GM12878 (cell line): Measurements from ENCODE around the gene PLA2G4E. TPM values are rescaled to one million over a fixed set of nuclear protein-coding genes. Genes with fewer than 3 reads are reported as not detected.

ENCODE experiments used
- CBX3 ChIP-seq: fragments of 200-600 bp; sonication (generic); IDR thresholded peaks from 2 replicates; pipeline ENCODE4 v1.6.1; 2016; ENCODE audit warnings: low read depth, borderline replicate concordance
- CUX1 ChIP-seq: IDR thresholded peaks from 2 replicates; pipeline ENCODE4 v1.6.1; 2012; ENCODE audit warnings: improper control_type of control experiment, low read depth, low read length; ENCODE audit not compliant: insufficient replicate concordance
- E2F8 ChIP-seq: fragments of 450-650 bp; IDR thresholded peaks from 2 replicates; pipeline ENCODE4 v1.6.1; 2018; ENCODE audit warnings: mild to moderate bottlenecking, low read depth, moderate library complexity; ENCODE audit not compliant: partially characterized antibody
- EED ChIP-seq: sonication (generic); IDR thresholded peaks from 2 replicates; pipeline ENCODE4 v1.6.1; 2016; ENCODE audit warnings: antibody characterized with exemption, low read depth
- EGR1 ChIP-seq, 2 experiments: IDR thresholded peaks; 1 replicate in 1 of 2; 2 replicates in 1 of 2; pipeline ENCODE4 v1.6.1; 2011 to 2012; ENCODE audit warnings: low read depth in 2 of 2, low read length in 2 of 2, borderline replicate concordance in 1 of 2, mild to moderate bottlenecking in 1 of 2, moderate library complexity in 1 of 2
- IKZF1 ChIP-seq: fragments of 450-650 bp; conservative IDR thresholded peaks from 2 replicates; pipeline ENCODE4 v1.6.1; 2017; ENCODE audit warnings: antibody characterized with exemption, mild to moderate bottlenecking
- IRF4 ChIP-seq: IDR thresholded peaks from 2 replicates; pipeline ENCODE4 v1.6.1; 2011; ENCODE audit warnings: low read depth, low read length
- KLF5 ChIP-seq: fragments of 450-650 bp; IDR thresholded peaks from 2 replicates; pipeline ENCODE4 v1.6.1; 2014; ENCODE audit warnings: mild to moderate bottlenecking; ENCODE audit not compliant: partially characterized antibody
- MTA3 ChIP-seq: IDR thresholded peaks from 2 replicates; pipeline ENCODE4 v1.6.1; 2012; ENCODE audit warnings: low read length, inconsistent platforms, borderline replicate concordance
- NR2C1 ChIP-seq: fragments of 450-650 bp; IDR thresholded peaks from 2 replicates; pipeline ENCODE4 v1.6.1; 2017; ENCODE audit warnings: antibody characterized with exemption, mild to moderate bottlenecking, moderate library complexity
- NRF1 ChIP-seq: conservative IDR thresholded peaks from 2 replicates; pipeline ENCODE4 v1.6.1; 2011; ENCODE audit warnings: mild to moderate bottlenecking, low read depth, low read length, improper control_type of control experiment
- POLR2A ChIP-seq: IDR thresholded peaks from 2 replicates; pipeline ENCODE4 v1.6.1; 2011; ENCODE audit warnings: low read depth, mild to moderate bottlenecking, low read length
- RB1 ChIP-seq: fragments of 450-650 bp; formaldehyde crosslinking; IDR thresholded peaks from 2 replicates; pipeline ENCODE4 v1.6.1; 2017; ENCODE audit warnings: mild to moderate bottlenecking, borderline replicate concordance
- RCOR1 ChIP-seq: conservative IDR thresholded peaks from 2 replicates; pipeline ENCODE4 v1.6.1; 2012; ENCODE audit warnings: low read depth, low read length, improper control_type of control experiment
- RELB ChIP-seq: fragments of 450-650 bp; IDR thresholded peaks from 2 replicates; pipeline ENCODE4 v1.6.1; 2017; ENCODE audit warnings: low read depth, mild to moderate bottlenecking, moderate library complexity
- RUNX3 ChIP-seq: IDR thresholded peaks from 2 replicates; pipeline ENCODE4 v1.6.1; 2012; ENCODE audit warnings: low read length, inconsistent platforms
- SMARCA5 ChIP-seq: fragments of 450-650 bp; IDR thresholded peaks from 2 replicates; pipeline ENCODE4 v1.6.1; 2017; ENCODE audit warnings: mild to moderate bottlenecking
- TARDBP ChIP-seq: IDR thresholded peaks from 2 replicates; pipeline ENCODE4 v1.6.1; 2016; ENCODE audit warnings: borderline replicate concordance
- TCF7 ChIP-seq: IDR thresholded peaks from 2 replicates; pipeline ENCODE4 v1.6.1; 2014; ENCODE audit warnings: antibody characterized with exemption, borderline replicate concordance
- ZNF24 ChIP-seq: fragments of 450-650 bp; IDR thresholded peaks from 2 replicates; pipeline ENCODE4 v1.6.1; 2017; ENCODE audit warnings: antibody characterized with exemption, mild to moderate bottlenecking
- ZNF274 ChIP-seq: IDR thresholded peaks from one replicate; pipeline ENCODE4 v1.8.0; 2011; ENCODE audit not compliant: insufficient read length, insufficient read depth
- ZZZ3 ChIP-seq: IDR thresholded peaks from 2 replicates; pipeline ENCODE4 v1.6.1; 2011; ENCODE audit warnings: low read depth; ENCODE audit not compliant: control insufficient read depth, insufficient read length
- polyA plus RNA-seq, 11 experiments: library from polyadenylated mRNA; depleted of rRNA in 4 of 11; unstranded in 6 of 11; stranded (reverse) in 5 of 11; fragments of >200 nt; fragmentation: Nextera tagmentation in 4 of 11; fragmentation: Illumina TruSeq in 1 of 11; extraction: Ambion mirVana in 4 of 11; extraction: Trizol in 1 of 11; gene quantifications; 1 replicate in 1 of 11; 2 replicates in 10 of 11; pipeline versions ENCODE4 v1.2.1 to v1.2.3, GENCODE V29; 2011 to 2016; ENCODE audit warnings: inconsistent platforms in 2 of 11, missing spikeins in 2 of 11, low read depth in 1 of 11
- total RNA-seq, 4 experiments: library from RNA; depleted of rRNA in 3 of 4; stranded (reverse); fragments of >200 nt in 3 of 4; fragmentation: Illumina TruSeq in 1 of 4; extraction: Trizol in 1 of 4; gene quantifications; 2 replicates each; pipeline versions ENCODE4 v1.2.1 to v1.2.3, GENCODE V29; 2013 to 2021

PLA2G4E gene
- total and polyA plus RNA-seq, 10 of the 15 experiments (the other 5 are each of a cell fraction or from before 2014, with no cell fraction given) = 0.05 to 0.32 (median 0.06) TPM; not detected in 5

- TF ChIP-seq E2F8 (no peak), ZZZ3 (no peak), NR2C1 (no peak), RCOR1 (no peak), MTA3 (peak; percentile 30; the same call in 1 of the 2 replicates), RUNX3 (peak; percentile 79), EGR1 (IDR thresholded peaks at IDR 0.05; ENCODE audit: borderline replicate concordance in 1 of 2, low read depth in 2 of 2, low read length in 2 of 2) (0 out of 3 replicates have a peak, but pooled peaks of 1 of the 2 experiments have one; percentile 42), KLF5 (no peak), POLR2A (peak; percentile 34; the same call in 1 of the 2 replicates), ZNF24 (0 out of 2 replicates have a peak, but pooled peaks have one; percentile 24), IRF4 (0 out of 2 replicates have a peak, but pooled peaks have one; percentile 28), EED (peak; percentile 93), CUX1 (peak; percentile 59), TARDBP (no peak), SMARCA5 (peak; percentile 65; the same call in 1 of the 2 replicates), RB1 (0 out of 2 replicates have a peak, but pooled peaks have one; percentile 29), RELB (peak; percentile 89), ZNF274 (no peak), CBX3 (no peak), IKZF1 (peak; percentile 95), NRF1 (no peak), TCF7 (no peak)
Measured at GRCh38 chr15:41967506-41968206, 53.2 kb downstream of the PLA2G4E start (continued).
